Caki2 (cell line): ENCODE data around the gene MXRA5. TPM values are rescaled to one million over a fixed set of nuclear protein-coding genes. Genes with fewer than 3 reads are reported as not detected.

ENCODE experiments used
- DNase-seq: peaks from one replicate; pipeline ENCODE4 v3.0.0-alpha.2; 2015; ENCODE audit warnings: low read depth
- in situ Hi-C: cut with HindIII; loops from 2 replicates; pipeline ENCODE4 v1.10.0; 2016; ENCODE audit warnings: low sequenced_read_pairs, low pct_unique_long_range_greater_than_20kb, mixed read lengths
- total RNA-seq: library from RNA; depleted of rRNA; stranded (reverse); fragments of >200 nt; shearing (Covaris generic); gene quantifications from 2 replicates; pipeline ENCODE4 v1.2.3, GENCODE V29; 2014; ENCODE audit warnings: low replicate concordance

Gene MXRA5
- total RNA-seq, 1 experiment from 2014 or later = 3.4 TPM

- in situ Hi-C loops = no loop called here
- DNase-seq = no peak
Observed at GRCh38 chrX:3268829-3269228, 77.6 kb downstream of the MXRA5 start.

DNA sequence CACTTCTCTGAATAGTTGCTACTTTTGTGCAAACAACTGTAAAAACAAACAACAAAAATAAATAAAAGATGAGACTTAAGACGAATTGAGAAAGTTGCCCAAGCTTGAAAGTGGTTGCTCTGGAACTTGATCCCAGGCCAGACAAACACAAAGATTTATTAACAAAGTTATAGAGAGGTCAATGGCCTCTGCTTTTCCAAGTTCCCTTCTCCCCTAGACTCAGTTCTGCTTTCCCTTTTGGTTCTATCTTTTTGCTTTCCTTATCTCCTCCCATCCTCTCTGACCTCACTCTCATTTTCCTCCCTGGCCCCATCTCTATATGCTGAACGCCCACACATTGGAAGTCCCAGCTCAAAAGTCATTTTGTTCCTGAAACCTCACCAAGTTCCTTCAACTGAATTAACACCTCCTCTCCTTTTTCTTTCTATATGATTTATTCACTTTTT, 82.7 kb downstream of the MXRA5 start:
- DNase-seq = no peak
- in situ Hi-C loops = no loop called here

DNA sequence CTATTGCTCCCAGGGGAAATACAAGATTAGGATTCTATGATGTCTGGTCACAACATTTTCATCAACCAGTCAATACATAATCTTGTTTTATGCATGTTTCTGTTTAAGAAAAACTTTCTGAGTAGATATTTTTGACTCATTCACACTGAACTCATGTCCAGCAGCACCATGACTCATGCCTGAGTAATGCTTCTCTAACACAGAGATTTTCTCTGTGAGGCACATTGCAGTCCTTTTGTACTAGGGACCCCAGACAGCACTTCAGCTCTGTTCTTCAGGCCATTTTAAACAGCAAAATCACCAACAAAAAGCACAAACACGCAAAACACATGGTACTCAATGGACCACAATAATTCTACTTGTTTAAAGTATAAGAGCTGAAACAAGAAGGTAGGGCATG, 83.6 kb downstream of the MXRA5 start:
- in situ Hi-C loops = no loop called here
- peak; percentile 52 for DNase-seq
